ENCODE measurements around the gene ABHD12B.

ABHD12B gene

GRCh38 chr14:50837850-50838470 lies 33.9 kb upstream of the ABHD12B start:
- no peak for TF ChIP-seq POLR2A (IDR thresholded peaks at IDR 0.05; ENCODE audit: low read depth, low read length)
- no peak for TF ChIP-seq POLR2AphosphoS5 (IDR thresholded peaks at IDR 0.05; ENCODE audit: low read depth, low read length)
- no peak for TF ChIP-seq TAF1 (IDR thresholded peaks at IDR 0.05; ENCODE audit: low read depth, low read length)
- no peak for TF ChIP-seq POU2F2 (IDR thresholded peaks at IDR 0.05; ENCODE audit: low read depth, low read length)
- TF ChIP-seq PAX5 (IDR thresholded peaks at IDR 0.05; ENCODE audit: insufficient read depth, low read length, severe bottlenecking), result no peak
- no peak for TF ChIP-seq SPI1 (IDR thresholded peaks at IDR 0.05; ENCODE audit: low read depth, low read length)
- peak; percentile 48 for FAIRE-seq
- DNase-seq (ENCODE audit: insufficient read length, low spot score), result no peak

DNA sequence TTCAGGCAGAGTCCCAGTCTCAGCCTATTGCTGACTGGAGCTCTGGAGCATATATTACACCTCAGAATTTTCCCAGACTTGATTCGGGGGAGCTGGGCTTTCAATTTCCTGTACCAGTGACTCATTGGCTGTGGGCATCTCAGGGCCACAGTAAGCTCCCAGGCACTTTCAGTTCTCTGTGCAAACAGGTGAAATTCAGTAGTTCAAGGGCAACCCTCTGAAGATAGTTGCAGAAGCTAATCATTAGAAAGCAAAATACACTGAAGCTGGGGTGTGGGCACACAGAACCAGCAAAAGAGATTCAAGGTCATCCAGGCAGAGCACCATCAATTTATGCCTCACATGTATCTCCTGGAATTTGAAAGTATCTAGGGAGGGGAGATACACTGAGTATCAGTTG lies 32.8 kb upstream of the ABHD12B start:
- no peak for FAIRE-seq
- TF ChIP-seq TAF1 (IDR thresholded peaks at IDR 0.05; ENCODE audit: low read depth, low read length), result no peak
- 0 out of 2 replicates have a peak, but pooled peaks have one; percentile 3 for TF ChIP-seq SPI1 (IDR thresholded peaks at IDR 0.05; ENCODE audit: low read depth, low read length)

GRCh38 chr14:50839691-50840090 lies 32.2 kb upstream of the ABHD12B start:
- no peak for DNase-seq (ENCODE audit: insufficient read length, low spot score)
- FAIRE-seq, result no peak
- TF ChIP-seq SPI1 (IDR thresholded peaks at IDR 0.05; ENCODE audit: low read depth, low read length), result no peak
- no peak for TF ChIP-seq POU2F2 (IDR thresholded peaks at IDR 0.05; ENCODE audit: low read depth, low read length)
- TF ChIP-seq POLR2A (IDR thresholded peaks at IDR 0.05; ENCODE audit: low read depth, low read length), result no peak
- no peak for TF ChIP-seq PAX5 (IDR thresholded peaks at IDR 0.05; ENCODE audit: insufficient read depth, low read length, severe bottlenecking)
- no peak for TF ChIP-seq POLR2AphosphoS5 (IDR thresholded peaks at IDR 0.05; ENCODE audit: low read depth, low read length)
- TF ChIP-seq TAF1 (IDR thresholded peaks at IDR 0.05; ENCODE audit: low read depth, low read length), result no peak

More for the DNA sequence above, 32.8 kb upstream of the ABHD12B start:
- DNase-seq (ENCODE audit: insufficient read length, low spot score), result no peak

DNA sequence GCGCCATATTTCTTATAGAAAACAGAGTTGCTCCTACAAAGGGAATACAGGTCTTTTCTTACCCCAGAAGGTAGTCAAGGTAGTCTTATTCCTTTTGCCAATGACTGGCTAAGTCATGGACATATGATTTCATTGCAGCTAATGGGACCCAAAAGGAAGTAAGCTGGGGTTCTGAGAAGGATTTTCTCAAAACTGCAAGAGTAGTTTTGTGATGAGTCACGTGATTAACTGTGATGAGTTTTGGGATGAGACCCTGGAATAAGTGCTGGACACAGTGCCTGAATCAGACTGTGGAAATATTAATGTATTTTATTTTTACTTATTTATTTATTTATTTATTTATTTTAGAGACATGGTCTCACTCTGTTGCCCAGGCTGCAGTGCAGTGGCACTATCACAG lies 27.5 kb upstream of the ABHD12B start:
- FAIRE-seq (peak; percentile 28), DNase-seq (ENCODE audit: insufficient read length, low spot score) (no peak)
- no peak for TF ChIP-seq POU2F2 (IDR thresholded peaks at IDR 0.05; ENCODE audit: low read depth, low read length)

DNA sequence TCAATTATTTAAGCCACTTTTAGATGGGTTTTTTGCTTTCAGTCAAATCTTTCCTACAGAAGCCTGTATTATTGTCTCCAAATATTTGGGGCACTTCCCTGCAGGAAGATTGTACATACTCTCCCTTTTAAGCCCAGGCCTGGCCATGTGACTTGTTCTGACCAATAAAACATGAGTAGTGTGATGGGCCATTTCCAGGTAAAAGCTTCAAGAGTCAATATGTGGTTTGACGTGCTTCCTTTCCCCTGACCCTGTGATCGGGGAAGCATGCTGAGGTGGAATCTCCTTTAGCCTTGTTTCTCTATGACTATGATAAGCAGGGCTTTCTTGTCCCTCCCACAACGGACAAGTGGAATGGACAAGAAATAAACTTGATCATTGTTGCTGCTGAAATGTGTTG lies 26.7 kb upstream of the ABHD12B start:
- TF ChIP-seq TAF1 (IDR thresholded peaks at IDR 0.05; ENCODE audit: low read depth, low read length) (no peak), SPI1 (IDR thresholded peaks at IDR 0.05; ENCODE audit: low read depth, low read length) (no peak), POLR2A (IDR thresholded peaks at IDR 0.05; ENCODE audit: low read depth, low read length) (no peak), POU2F2 (IDR thresholded peaks at IDR 0.05; ENCODE audit: low read depth, low read length) (no peak), PAX5 (IDR thresholded peaks at IDR 0.05; ENCODE audit: insufficient read depth, low read length, severe bottlenecking) (no peak), POLR2AphosphoS5 (IDR thresholded peaks at IDR 0.05; ENCODE audit: low read depth, low read length) (no peak)
- DNase-seq (ENCODE audit: insufficient read length, low spot score) (no peak), FAIRE-seq (no peak)

- no peak for TF ChIP-seq POU2F2 (IDR thresholded peaks at IDR 0.05; ENCODE audit: low read depth, low read length)
- no peak for TF ChIP-seq TAF1 (IDR thresholded peaks at IDR 0.05; ENCODE audit: low read depth, low read length)
- no peak for TF ChIP-seq SPI1 (IDR thresholded peaks at IDR 0.05; ENCODE audit: low read depth, low read length)
- no peak for TF ChIP-seq PAX5 (IDR thresholded peaks at IDR 0.05; ENCODE audit: insufficient read depth, low read length, severe bottlenecking)
- TF ChIP-seq POLR2A (IDR thresholded peaks at IDR 0.05; ENCODE audit: low read depth, low read length), result no peak
- TF ChIP-seq POLR2AphosphoS5 (IDR thresholded peaks at IDR 0.05; ENCODE audit: low read depth, low read length), result no peak
- DNase-seq (ENCODE audit: insufficient read length, low spot score), result no peak
- no peak for FAIRE-seq
These were observed 25.5 kb upstream of the ABHD12B start for GRCh38 chr14:50846226-50846880.

GRCh38 chr14:50853891-50854290 lies 18.0 kb upstream of the ABHD12B start:
- FAIRE-seq, result peak; percentile 13
- DNase-seq (ENCODE audit: insufficient read length, low spot score), result no peak
- TF ChIP-seq SPI1 (IDR thresholded peaks at IDR 0.05; ENCODE audit: low read depth, low read length) (no peak), PAX5 (IDR thresholded peaks at IDR 0.05; ENCODE audit: insufficient read depth, low read length, severe bottlenecking) (no peak), POLR2AphosphoS5 (IDR thresholded peaks at IDR 0.05; ENCODE audit: low read depth, low read length) (no peak), TAF1 (IDR thresholded peaks at IDR 0.05; ENCODE audit: low read depth, low read length) (no peak), POLR2A (IDR thresholded peaks at IDR 0.05; ENCODE audit: low read depth, low read length) (no peak), POU2F2 (IDR thresholded peaks at IDR 0.05; ENCODE audit: low read depth, low read length) (no peak)

GRCh38 chr14:50854521-50854920 lies 17.3 kb upstream of the ABHD12B start:
- DNase-seq (ENCODE audit: insufficient read length, low spot score) (no peak), FAIRE-seq (peak; percentile 23)
- TF ChIP-seq TAF1 (IDR thresholded peaks at IDR 0.05; ENCODE audit: low read depth, low read length) (no peak), POLR2A (IDR thresholded peaks at IDR 0.05; ENCODE audit: low read depth, low read length) (no peak), PAX5 (IDR thresholded peaks at IDR 0.05; ENCODE audit: insufficient read depth, low read length, severe bottlenecking) (no peak), SPI1 (IDR thresholded peaks at IDR 0.05; ENCODE audit: low read depth, low read length) (no peak), POU2F2 (IDR thresholded peaks at IDR 0.05; ENCODE audit: low read depth, low read length) (no peak), POLR2AphosphoS5 (IDR thresholded peaks at IDR 0.05; ENCODE audit: low read depth, low read length) (no peak)

DNA sequence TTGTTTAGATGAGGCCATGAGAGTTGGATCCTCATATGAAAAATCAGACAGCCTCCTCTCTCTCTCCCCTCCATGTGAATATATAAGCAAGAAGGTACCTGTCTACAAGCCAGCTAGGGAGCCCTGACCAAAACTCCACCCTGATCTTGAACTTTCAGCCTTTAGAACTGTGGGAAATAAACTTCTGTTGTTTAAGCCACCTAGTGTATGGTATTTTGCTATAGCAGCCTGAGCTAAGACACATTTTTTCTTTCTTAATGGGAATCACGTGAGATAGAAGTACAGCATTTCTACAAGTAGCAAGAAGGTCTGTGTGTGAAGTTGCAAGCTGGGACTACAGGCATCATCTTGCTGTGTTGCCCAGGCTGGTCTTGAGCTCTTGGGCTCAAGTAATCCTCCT lies 16.3 kb upstream of the ABHD12B start:
- TF ChIP-seq POLR2AphosphoS5 (IDR thresholded peaks at IDR 0.05; ENCODE audit: low read depth, low read length), result no peak
- TF ChIP-seq SPI1 (IDR thresholded peaks at IDR 0.05; ENCODE audit: low read depth, low read length), result no peak
- TF ChIP-seq POU2F2 (IDR thresholded peaks at IDR 0.05; ENCODE audit: low read depth, low read length), result no peak
- no peak for TF ChIP-seq POLR2A (IDR thresholded peaks at IDR 0.05; ENCODE audit: low read depth, low read length)
- TF ChIP-seq TAF1 (IDR thresholded peaks at IDR 0.05; ENCODE audit: low read depth, low read length), result no peak
- TF ChIP-seq PAX5 (IDR thresholded peaks at IDR 0.05; ENCODE audit: insufficient read depth, low read length, severe bottlenecking), result no peak
- DNase-seq (ENCODE audit: insufficient read length, low spot score), result no peak
- peak; percentile 56 for FAIRE-seq

DNA sequence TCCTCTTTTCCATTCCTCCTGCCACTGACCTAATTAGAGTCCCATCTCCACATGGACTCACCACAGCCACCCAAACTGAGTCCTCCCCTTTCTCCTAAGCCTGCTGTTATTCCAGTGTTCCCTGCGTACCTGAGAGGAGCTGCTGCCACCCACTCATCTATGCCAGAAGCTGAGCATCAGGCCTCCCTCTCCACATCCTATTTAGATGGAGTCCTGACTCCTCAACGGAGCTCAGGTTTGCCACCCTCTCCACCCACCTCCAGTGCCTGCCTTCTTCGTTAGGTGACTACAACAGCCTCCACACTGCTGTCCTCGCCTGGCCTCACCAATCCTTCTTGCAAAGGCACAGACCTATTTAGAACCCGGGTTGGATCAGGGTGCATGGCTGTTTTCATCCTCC lies 15.2 kb upstream of the ABHD12B start:
- DNase-seq (ENCODE audit: insufficient read length, low spot score) (no peak), FAIRE-seq (no peak)
- TF ChIP-seq POLR2AphosphoS5 (IDR thresholded peaks at IDR 0.05; ENCODE audit: low read depth, low read length), result no peak
- TF ChIP-seq SPI1 (IDR thresholded peaks at IDR 0.05; ENCODE audit: low read depth, low read length), result no peak

Data from GM12891 (cell line).